ENCODE data around the gene NENF.

The NENF gene

GRCh38 chr1:212484701-212485570, 52.2 kb downstream of the NENF start:
- Histone ChIP-seq H3K9me3 (ENCODE audit: control insufficient read depth, insufficient read depth, low read depth, low read length) (no peaks in the 10 kb centered on the region), H3K4me3 (ENCODE audit: low read depth, low read length) (no peak overlapping the region), H3K4me1 (ENCODE audit: control insufficient read depth, insufficient read depth, low read length) (peaks cover 28% of the 10 kb centered on the region), H3K27ac (ENCODE audit: low read depth, low read length) (no peak overlapping the region), H3K27me3 (ENCODE audit: control insufficient read depth, insufficient read depth, low read length) (no peaks in the 10 kb centered on the region), H3K9ac (ENCODE audit: low read length) (no peak overlapping the region), H3K36me3 (ENCODE audit: control insufficient read depth, insufficient read depth, low read length) (no peaks in the 10 kb centered on the region)

DNA sequence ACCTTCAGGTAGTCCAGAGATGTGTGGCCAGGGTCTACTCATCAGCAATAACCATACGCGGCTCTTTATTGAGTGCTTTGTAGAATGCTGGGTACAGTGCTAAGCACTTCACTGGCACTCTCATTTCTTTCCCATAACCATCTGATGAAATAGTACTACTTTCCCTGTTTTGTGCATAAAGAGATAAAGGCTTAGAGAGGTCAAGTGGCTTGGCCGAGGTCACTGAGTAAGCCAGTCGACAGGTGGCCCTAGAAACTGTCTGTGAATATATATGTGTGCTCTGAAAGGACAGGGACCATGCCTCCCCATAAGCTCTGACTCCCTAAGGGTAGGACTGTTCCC, 52.8 kb downstream of the NENF start:
- peaks cover 22% of the 10 kb centered on the region; the same call in 1 of the 2 replicates for H3K4me1 ChIP-seq (ENCODE audit: control insufficient read depth, insufficient read depth, low read length)
- no peak overlapping the region for H3K27ac ChIP-seq (ENCODE audit: low read depth, low read length)
- no peaks in the 10 kb centered on the region for H3K27me3 ChIP-seq (ENCODE audit: control insufficient read depth, insufficient read depth, low read length)
- no peaks in the 10 kb centered on the region for H3K36me3 ChIP-seq (ENCODE audit: control insufficient read depth, insufficient read depth, low read length)
- H3K4me3 ChIP-seq (ENCODE audit: low read depth, low read length): no peak overlapping the region
- no peak overlapping the region for H3K9ac ChIP-seq (ENCODE audit: low read length)
- no peaks in the 10 kb centered on the region for H3K9me3 ChIP-seq (ENCODE audit: control insufficient read depth, insufficient read depth, low read depth, low read length)

DNA sequence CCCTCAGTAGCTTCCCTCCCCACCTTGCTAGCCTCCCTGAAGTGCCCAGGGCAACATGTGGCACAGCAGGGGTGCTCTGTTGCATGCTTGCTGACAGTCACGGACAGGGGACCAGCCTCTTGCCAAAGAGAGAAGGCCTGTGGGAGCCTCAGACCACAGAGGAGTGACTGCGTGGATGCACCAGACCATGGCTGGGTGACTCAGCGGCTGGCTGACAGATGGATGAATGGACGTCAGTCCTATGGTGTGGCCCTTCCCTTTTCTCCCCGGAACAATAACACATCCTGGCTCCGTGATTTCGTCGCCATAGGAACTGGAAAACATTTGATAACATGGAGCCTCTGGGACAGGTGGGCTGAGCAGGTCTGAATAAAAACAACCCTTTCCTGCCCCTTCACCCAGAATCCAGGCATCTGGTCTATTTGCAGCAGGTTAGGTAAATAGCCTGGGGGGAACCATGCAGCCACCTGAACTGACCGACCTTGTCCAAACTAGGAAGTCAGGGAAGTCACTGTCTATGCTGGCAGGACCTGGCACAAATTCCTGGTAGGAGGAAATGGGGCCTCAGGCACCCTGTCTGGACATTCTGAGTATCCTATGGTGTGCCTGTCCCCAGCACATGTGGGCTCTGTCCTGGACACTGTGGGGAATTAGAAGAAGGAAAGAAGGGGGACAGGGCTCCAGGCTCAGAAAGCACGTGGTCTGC, 53.3 kb downstream of the NENF start:
- Histone ChIP-seq H3K9me3 (ENCODE audit: control insufficient read depth, insufficient read depth, low read depth, low read length) (no peaks in the 10 kb centered on the region), H3K27ac (ENCODE audit: low read depth, low read length) (no peak overlapping the region), H3K4me3 (ENCODE audit: low read depth, low read length) (no peak overlapping the region), H3K27me3 (ENCODE audit: control insufficient read depth, insufficient read depth, low read length) (no peaks in the 10 kb centered on the region), H3K4me1 (ENCODE audit: control insufficient read depth, insufficient read depth, low read length) (peaks cover 21% of the 10 kb centered on the region; the same call in 1 of the 2 replicates), H3K9ac (ENCODE audit: low read length) (no peak overlapping the region), H3K36me3 (ENCODE audit: control insufficient read depth, insufficient read depth, low read length) (no peaks in the 10 kb centered on the region)

- peaks cover 21% of the 10 kb centered on the region; the same call in 1 of the 2 replicates for H3K4me1 ChIP-seq (ENCODE audit: control insufficient read depth, insufficient read depth, low read length)
- no peaks in the 10 kb centered on the region for H3K36me3 ChIP-seq (ENCODE audit: control insufficient read depth, insufficient read depth, low read length)
- no peaks in the 10 kb centered on the region for H3K27me3 ChIP-seq (ENCODE audit: control insufficient read depth, insufficient read depth, low read length)
- no peak overlapping the region for H3K27ac ChIP-seq (ENCODE audit: low read depth, low read length)
- H3K4me3 ChIP-seq (ENCODE audit: low read depth, low read length): no peak overlapping the region
- H3K9ac ChIP-seq (ENCODE audit: low read length): no peak overlapping the region
- H3K9me3 ChIP-seq (ENCODE audit: control insufficient read depth, insufficient read depth, low read depth, low read length): no peaks in the 10 kb centered on the region
Observed at GRCh38 chr1:212486619-212486975, 53.9 kb downstream of the NENF start.

- H3K4me1 ChIP-seq (ENCODE audit: control insufficient read depth, insufficient read depth, low read length): peaks cover 21% of the 10 kb centered on the region; the same call in 1 of the 2 replicates
- H3K27me3 ChIP-seq (ENCODE audit: control insufficient read depth, insufficient read depth, low read length): no peaks in the 10 kb centered on the region
- no peak overlapping the region for H3K9ac ChIP-seq (ENCODE audit: low read length)
- H3K36me3 ChIP-seq (ENCODE audit: control insufficient read depth, insufficient read depth, low read length): no peaks in the 10 kb centered on the region
- no peak overlapping the region for H3K4me3 ChIP-seq (ENCODE audit: low read depth, low read length)
- H3K9me3 ChIP-seq (ENCODE audit: control insufficient read depth, insufficient read depth, low read depth, low read length): no peaks in the 10 kb centered on the region
- H3K27ac ChIP-seq (ENCODE audit: low read depth, low read length): no peak overlapping the region
Observed at GRCh38 chr1:212487286-212487685, 54.6 kb downstream of the NENF start.

DNA sequence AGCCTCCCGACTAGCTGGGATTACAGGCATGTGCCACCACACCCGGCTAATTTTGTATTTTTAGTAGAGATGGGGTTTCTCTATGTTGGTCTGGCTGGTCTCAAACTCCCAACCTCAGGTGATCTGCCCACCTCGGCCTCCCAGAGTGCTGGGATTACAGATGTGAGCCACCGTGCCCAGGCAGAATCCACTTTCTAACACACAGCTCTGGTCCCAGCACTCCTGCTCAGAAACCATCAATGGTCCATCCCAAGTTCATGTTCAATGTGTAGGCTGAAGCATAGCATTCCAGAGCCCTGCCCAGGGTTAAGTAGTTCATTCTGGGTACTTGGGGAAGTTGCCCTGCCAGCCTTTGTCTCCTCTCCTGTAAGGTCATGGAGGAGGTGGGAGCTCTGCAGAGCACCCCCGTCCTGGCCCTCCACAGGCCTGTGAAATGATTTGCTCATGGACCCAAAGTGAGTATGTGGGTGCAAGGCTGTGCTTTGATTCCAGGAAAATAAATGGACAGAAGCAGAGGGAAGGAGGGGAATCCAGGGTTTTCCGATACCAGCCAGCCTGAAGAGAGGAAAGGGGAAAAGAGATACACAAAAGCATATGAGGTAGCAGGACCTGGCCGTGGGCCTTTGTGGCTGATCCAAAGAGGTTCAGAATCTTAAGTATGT, 55.2 kb downstream of the NENF start:
- H3K9ac ChIP-seq (ENCODE audit: low read length): no peak overlapping the region
- no peak overlapping the region for H3K4me3 ChIP-seq (ENCODE audit: low read depth, low read length)
- H3K9me3 ChIP-seq (ENCODE audit: control insufficient read depth, insufficient read depth, low read depth, low read length): no peaks in the 10 kb centered on the region
- no peaks in the 10 kb centered on the region for H3K36me3 ChIP-seq (ENCODE audit: control insufficient read depth, insufficient read depth, low read length)
- peaks cover 21% of the 10 kb centered on the region; the same call in 1 of the 2 replicates for H3K4me1 ChIP-seq (ENCODE audit: control insufficient read depth, insufficient read depth, low read length)
- H3K27ac ChIP-seq (ENCODE audit: low read depth, low read length): no peak overlapping the region
- no peaks in the 10 kb centered on the region for H3K27me3 ChIP-seq (ENCODE audit: control insufficient read depth, insufficient read depth, low read length)

DNA sequence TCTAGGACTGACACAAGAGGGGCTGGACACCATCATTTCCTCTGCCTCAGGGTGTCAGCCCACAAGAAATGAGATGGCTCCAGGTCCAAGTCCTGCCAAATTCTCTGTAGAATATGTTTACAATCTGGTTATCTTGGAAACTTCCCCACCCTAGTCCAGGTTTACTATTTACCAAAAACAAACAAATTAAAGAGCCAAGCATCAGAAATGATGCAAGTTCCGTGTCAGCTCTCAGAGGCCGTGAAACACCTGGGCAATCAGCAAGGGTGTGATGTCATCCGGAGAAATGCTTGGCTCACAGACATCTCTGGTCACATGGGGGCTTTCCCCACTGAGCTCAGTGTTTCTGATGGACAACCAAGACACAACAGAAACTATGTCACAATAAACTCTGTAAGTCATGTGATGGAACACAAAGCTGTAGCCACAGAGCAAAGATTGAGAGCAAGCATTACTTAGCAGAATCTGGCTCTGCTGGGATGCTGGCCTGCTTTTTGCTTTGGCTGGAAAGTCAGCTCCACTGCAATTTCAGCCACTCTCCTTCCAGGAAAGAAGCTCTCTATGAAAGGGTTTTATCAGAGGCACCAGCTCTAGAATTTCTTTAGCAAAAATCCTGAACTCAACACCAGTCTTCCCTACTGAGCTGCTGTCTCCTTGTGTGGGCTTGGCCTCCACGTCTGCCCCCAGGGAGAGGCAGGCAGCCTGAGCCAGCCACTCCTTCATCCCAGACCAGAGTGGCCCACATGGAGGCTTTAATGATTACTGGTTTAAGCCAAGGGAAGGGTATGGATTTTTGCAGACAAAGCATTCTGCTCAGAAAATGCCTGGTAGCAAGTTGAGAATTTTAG, 55.9 kb downstream of the NENF start:
- Histone ChIP-seq H3K36me3 (ENCODE audit: control insufficient read depth, insufficient read depth, low read length) (no peaks in the 10 kb centered on the region), H3K9me3 (ENCODE audit: control insufficient read depth, insufficient read depth, low read depth, low read length) (no peaks in the 10 kb centered on the region), H3K9ac (ENCODE audit: low read length) (no peak overlapping the region), H3K4me3 (ENCODE audit: low read depth, low read length) (no peak overlapping the region), H3K27me3 (ENCODE audit: control insufficient read depth, insufficient read depth, low read length) (no peaks in the 10 kb centered on the region), H3K27ac (ENCODE audit: low read depth, low read length) (no peak overlapping the region), H3K4me1 (ENCODE audit: control insufficient read depth, insufficient read depth, low read length) (peaks cover 21% of the 10 kb centered on the region; the same call in 1 of the 2 replicates)

- Histone ChIP-seq H3K4me3 (ENCODE audit: low read depth, low read length) (no peak overlapping the region), H3K4me1 (ENCODE audit: control insufficient read depth, insufficient read depth, low read length) (peaks cover 21% of the 10 kb centered on the region; the same call in 1 of the 2 replicates), H3K36me3 (ENCODE audit: control insufficient read depth, insufficient read depth, low read length) (no peaks in the 10 kb centered on the region), H3K27me3 (ENCODE audit: control insufficient read depth, insufficient read depth, low read length) (no peaks in the 10 kb centered on the region), H3K27ac (ENCODE audit: low read depth, low read length) (no peak overlapping the region), H3K9me3 (ENCODE audit: control insufficient read depth, insufficient read depth, low read depth, low read length) (no peaks in the 10 kb centered on the region), H3K9ac (ENCODE audit: low read length) (no peak overlapping the region)
Observed at GRCh38 chr1:212489284-212489859, 56.7 kb downstream of the NENF start.

GRCh38 chr1:212490276-212490675, 57.6 kb downstream of the NENF start:
- no peak overlapping the region for H3K27ac ChIP-seq (ENCODE audit: low read depth, low read length)
- no peak overlapping the region for H3K9ac ChIP-seq (ENCODE audit: low read length)
- H3K9me3 ChIP-seq (ENCODE audit: control insufficient read depth, insufficient read depth, low read depth, low read length): no peaks in the 10 kb centered on the region
- H3K27me3 ChIP-seq (ENCODE audit: control insufficient read depth, insufficient read depth, low read length): no peaks in the 10 kb centered on the region
- peaks cover 21% of the 10 kb centered on the region; the same call in 1 of the 2 replicates for H3K4me1 ChIP-seq (ENCODE audit: control insufficient read depth, insufficient read depth, low read length)
- no peak overlapping the region for H3K4me3 ChIP-seq (ENCODE audit: low read depth, low read length)
- H3K36me3 ChIP-seq (ENCODE audit: control insufficient read depth, insufficient read depth, low read length): no peaks in the 10 kb centered on the region

- H3K27ac ChIP-seq (ENCODE audit: low read depth, low read length): no peak overlapping the region
- peaks cover 11% of the 10 kb centered on the region; the same call in 1 of the 2 replicates for H3K4me1 ChIP-seq (ENCODE audit: control insufficient read depth, insufficient read depth, low read length)
- no peak overlapping the region for H3K4me3 ChIP-seq (ENCODE audit: low read depth, low read length)
- H3K9me3 ChIP-seq (ENCODE audit: control insufficient read depth, insufficient read depth, low read depth, low read length): no peaks in the 10 kb centered on the region
- no peaks in the 10 kb centered on the region for H3K36me3 ChIP-seq (ENCODE audit: control insufficient read depth, insufficient read depth, low read length)
- no peak overlapping the region for H3K9ac ChIP-seq (ENCODE audit: low read length)
- no peaks in the 10 kb centered on the region for H3K27me3 ChIP-seq (ENCODE audit: control insufficient read depth, insufficient read depth, low read length)
Observed at GRCh38 chr1:212491454-212491853, 58.7 kb downstream of the NENF start.

Data from HUES6 (cell line).